GM23338 (cell line): Measurements from ENCODE around the gene LMOD1. TPM values are rescaled to one million over a fixed set of nuclear protein-coding genes. Genes with fewer than 3 reads are reported as not detected.

ENCODE experiments used
- CREB1 ChIP-seq: fragments of 250-450 bp; sonication (Bioruptor Pico); IDR thresholded peaks from 2 replicates; pipeline ENCODE4 v1.5.0; 2020; ENCODE audit warnings: low read depth, mild to moderate bottlenecking, moderate library complexity
- CTCF ChIP-seq, 2 experiments: fragments of 200-600 bp in 1 of 2; sonication (generic) in 1 of 2; conservative IDR thresholded peaks; 2 replicates each; pipeline versions ENCODE4 v1.5.1 to v1.6.1; 2016 to 2017; ENCODE audit warnings: antibody characterized with exemption in 2 of 2, low read depth in 2 of 2, mild to moderate bottlenecking in 2 of 2, moderate library complexity in 1 of 2
- EZH2 ChIP-seq: fragments of 200-600 bp; sonication (generic); IDR thresholded peaks from one replicate; pipeline ENCODE4 v1.8.0; 2017; ENCODE audit warnings: antibody characterized with exemption, mild to moderate bottlenecking, low read depth; ENCODE audit not compliant: unreplicated experiment
- EZH2phosphoT487 ChIP-seq: fragments of 200-600 bp; sonication (generic); IDR thresholded peaks from one replicate; pipeline ENCODE4 v1.8.1; 2018; ENCODE audit warnings: antibody characterized with exemption; ENCODE audit not compliant: unreplicated experiment
- JUNB ChIP-seq: IDR thresholded peaks from one replicate; pipeline ENCODE4 v1.6.1; 2016; ENCODE audit warnings: antibody characterized with exemption; ENCODE audit not compliant: unreplicated experiment
- STAT1 ChIP-seq: IDR thresholded peaks from one replicate; pipeline ENCODE4 v1.6.1; 2016; ENCODE audit warnings: antibody characterized with exemption; ENCODE audit not compliant: unreplicated experiment
- ZNF114 ChIP-seq: fragments of 250-450 bp; sonication (Bioruptor Pico); IDR thresholded peaks from 2 replicates; pipeline ENCODE4 v1.5.0; 2020; ENCODE audit warnings: mild to moderate bottlenecking, moderate library complexity
- ZNF462 ChIP-seq: fragments of 250-450 bp; sonication (Bioruptor Pico); IDR thresholded peaks from 2 replicates; pipeline ENCODE4 v1.5.0; 2020; ENCODE audit warnings: mild to moderate bottlenecking, moderate library complexity
- polyA plus RNA-seq: library from polyadenylated mRNA; unstranded; fragments of >200 nt; fragmentation: Nextera tagmentation; extraction: Ambion mirVana; gene quantifications from 2 replicates; pipeline ENCODE4 v1.2.1, GENCODE V29; 2016
- total RNA-seq: library from RNA; depleted of rRNA; stranded (reverse); fragments of >200 nt; shearing (Covaris generic); gene quantifications from 2 replicates; pipeline ENCODE4 v1.2.3, GENCODE V29; 2014

LMOD1 gene
- total and polyA plus RNA-seq, 2 experiments from 2014 or later = 0.74 to 1.7 TPM

- TF ChIP-seq ZNF462 (CRISPR knock-in tag) = no peak
- TF ChIP-seq STAT1 = no peak
- no peak for TF ChIP-seq CREB1 (CRISPR knock-in tag)
- 0 out of 4 replicates have a peak, but pooled peaks of 1 of the 2 experiments have one; percentile 5 for TF ChIP-seq CTCF (conservative IDR thresholded peaks at IDR 0.05; ENCODE audit: low read depth in 2 of 2)
- no peak for TF ChIP-seq ZNF114
- TF ChIP-seq JUNB = no peak
- TF ChIP-seq EZH2 = no peak
- TF ChIP-seq EZH2phosphoT487 = no peak
Measured at GRCh38 chr1:201941420-201942128, 4.8 kb downstream of the LMOD1 start (continued).
